ENCODE results near the gene PPP1R9B. TPM values are rescaled to one million over a fixed set of nuclear protein-coding genes. Genes with fewer than 3 reads are reported as not detected.

The PPP1R9B gene
- total RNA-seq, 1 experiment from 2014 or later: 112 TPM

DNA sequence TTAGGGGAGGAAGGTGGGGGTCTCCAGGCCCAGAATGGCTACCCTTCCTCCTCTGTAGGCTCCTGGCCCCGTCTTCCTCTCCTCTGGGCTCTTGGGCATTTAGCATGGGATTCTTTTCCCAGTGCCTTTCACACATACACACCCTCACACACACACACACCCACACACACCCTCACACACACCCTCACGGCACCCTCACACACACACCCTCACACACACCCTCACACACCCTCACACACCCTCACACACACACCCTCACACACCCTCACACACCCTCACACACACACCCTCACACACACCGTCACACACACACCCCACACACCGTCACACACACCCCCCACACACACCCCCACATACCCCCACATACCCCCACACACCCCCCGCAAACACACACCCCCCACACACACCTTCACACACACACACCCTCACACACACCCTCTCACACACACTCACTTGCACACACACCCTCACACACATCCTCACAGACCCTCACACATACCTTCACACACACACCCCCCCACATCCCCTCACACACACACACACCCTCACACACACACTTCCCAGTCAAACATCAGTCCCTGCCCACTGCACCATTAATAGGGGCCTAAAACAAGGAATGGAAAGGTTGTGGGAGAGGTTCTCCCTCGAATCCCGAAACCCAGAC, 16.2 kb upstream of the PPP1R9B start:
- no peak overlapping the region for H3K9ac ChIP-seq (ENCODE audit: low read length)

More for the DNA sequence above, 16.2 kb upstream of the PPP1R9B start:
- Histone ChIP-seq H3K9me2 (ENCODE audit: insufficient read depth) (no peaks in the 10 kb centered on the region), H2AFZ (ENCODE audit: low read depth, low read length, poor library complexity, severe bottlenecking) (no peak overlapping the region), H3K27ac (ENCODE audit: low read depth, low read length) (no peak overlapping the region), H4K20me1 (ENCODE audit: insufficient read depth) (no peaks in the 10 kb centered on the region), H3K4me2 (ENCODE audit: low read length) (0 out of 2 replicates have a peak overlapping the region, but pooled peaks have one; percentile 4), H3K27me3 (ENCODE audit: insufficient read depth, low read length) (no peaks in the 10 kb centered on the region), H3K4me3 (replicated peaks in 1 of 2; ENCODE audit: low read depth in 1 of 2, low read length in 2 of 2) (no peak overlapping the region), H3K4me1 (ENCODE audit: control insufficient read depth in 1 of 2, insufficient read depth in 2 of 2, low read length in 2 of 2) (peaks cover 16 to 51% of the 10 kb centered on the region in 2 experiments), H3K9me3 (ENCODE audit: control insufficient read depth in 1 of 2, insufficient read depth in 1 of 2, low read depth in 1 of 2, low read length in 2 of 2) (no peaks in the 10 kb centered on the region), H3K36me3 (ENCODE audit: control insufficient read depth in 1 of 2, insufficient read depth in 2 of 2, low read length in 2 of 2) (no peaks in the 10 kb centered on the region), H3K79me2 (ENCODE audit: insufficient read depth, low read length) (no peaks in the 10 kb centered on the region)
- DNase-seq (ENCODE audit: low read depth, low spot score) (no peak), ATAC-seq (no peak)
- intact Hi-C loops (cut with micrococcal nuclease): no loop called here
- CTCF ChIA-PET: interaction anchor here (1.5 to 2.5 kb wide), 5 partner anchors 10 to 72 kb away, joined by 4 to 9 read pairs (median 6); partner anchors contain the start of gene PDK2
- POLR2A ChIA-PET: interaction anchor here (1.1 kb wide), 1 partner anchor 15 kb away, joined by 9 read pairs; no protein-coding TSS in a partner anchor
- no TSS peak for BruUV-seq (replicated peaks)
- RAD21 ChIA-PET (ENCODE audit: low non-redundant PET in 1 of 2, low total read pairs in 2 of 2, uncharacterized antibody in 2 of 2, unreplicated experiment in 2 of 2): no interaction called here
- TF ChIP-seq, protein P1, sequence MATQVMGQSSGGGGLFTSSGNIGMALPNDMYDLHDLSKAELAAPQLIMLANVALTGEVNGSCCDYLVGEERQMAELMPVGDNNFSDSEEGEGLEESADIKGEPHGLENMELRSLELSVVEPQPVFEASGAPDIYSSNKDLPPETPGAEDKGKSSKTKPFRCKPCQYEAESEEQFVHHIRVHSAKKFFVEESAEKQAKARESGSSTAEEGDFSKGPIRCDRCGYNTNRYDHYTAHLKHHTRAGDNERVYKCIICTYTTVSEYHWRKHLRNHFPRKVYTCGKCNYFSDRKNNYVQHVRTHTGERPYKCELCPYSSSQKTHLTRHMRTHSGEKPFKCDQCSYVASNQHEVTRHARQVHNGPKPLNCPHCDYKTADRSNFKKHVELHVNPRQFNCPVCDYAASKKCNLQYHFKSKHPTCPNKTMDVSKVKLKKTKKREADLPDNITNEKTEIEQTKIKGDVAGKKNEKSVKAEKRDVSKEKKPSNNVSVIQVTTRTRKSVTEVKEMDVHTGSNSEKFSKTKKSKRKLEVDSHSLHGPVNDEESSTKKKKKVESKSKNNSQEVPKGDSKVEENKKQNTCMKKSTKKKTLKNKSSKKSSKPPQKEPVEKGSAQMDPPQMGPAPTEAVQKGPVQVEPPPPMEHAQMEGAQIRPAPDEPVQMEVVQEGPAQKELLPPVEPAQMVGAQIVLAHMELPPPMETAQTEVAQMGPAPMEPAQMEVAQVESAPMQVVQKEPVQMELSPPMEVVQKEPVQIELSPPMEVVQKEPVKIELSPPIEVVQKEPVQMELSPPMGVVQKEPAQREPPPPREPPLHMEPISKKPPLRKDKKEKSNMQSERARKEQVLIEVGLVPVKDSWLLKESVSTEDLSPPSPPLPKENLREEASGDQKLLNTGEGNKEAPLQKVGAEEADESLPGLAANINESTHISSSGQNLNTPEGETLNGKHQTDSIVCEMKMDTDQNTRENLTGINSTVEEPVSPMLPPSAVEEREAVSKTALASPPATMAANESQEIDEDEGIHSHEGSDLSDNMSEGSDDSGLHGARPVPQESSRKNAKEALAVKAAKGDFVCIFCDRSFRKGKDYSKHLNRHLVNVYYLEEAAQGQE (IDR thresholded peaks at IDR 0.05; ENCODE audit: low read depth): no peak
- TF ChIP-seq POLR2AphosphoS5 (IDR thresholded peaks at IDR 0.05; ENCODE audit: low read depth, low read length): no peak
- no peak for TF ChIP-seq EZH2 (IDR thresholded peaks at IDR 0.05)
- TF ChIP-seq ZNF274 (IDR thresholded peaks at IDR 0.05; ENCODE audit: low read depth, low read length): no peak
- TF ChIP-seq SIN3A (IDR thresholded peaks at IDR 0.05; ENCODE audit: low read depth): no peak
- TF ChIP-seq RAD21 (IDR thresholded peaks at IDR 0.05; ENCODE audit: low read depth): no peak
- TF ChIP-seq FOSL1 (IDR thresholded peaks at IDR 0.05; ENCODE audit: low read depth): no peak
- no peak for TF ChIP-seq POLR2A (IDR thresholded peaks at IDR 0.05; ENCODE audit: borderline replicate concordance, extremely low read depth, insufficient read depth, insufficient read length)
- TF ChIP-seq, protein P2, sequence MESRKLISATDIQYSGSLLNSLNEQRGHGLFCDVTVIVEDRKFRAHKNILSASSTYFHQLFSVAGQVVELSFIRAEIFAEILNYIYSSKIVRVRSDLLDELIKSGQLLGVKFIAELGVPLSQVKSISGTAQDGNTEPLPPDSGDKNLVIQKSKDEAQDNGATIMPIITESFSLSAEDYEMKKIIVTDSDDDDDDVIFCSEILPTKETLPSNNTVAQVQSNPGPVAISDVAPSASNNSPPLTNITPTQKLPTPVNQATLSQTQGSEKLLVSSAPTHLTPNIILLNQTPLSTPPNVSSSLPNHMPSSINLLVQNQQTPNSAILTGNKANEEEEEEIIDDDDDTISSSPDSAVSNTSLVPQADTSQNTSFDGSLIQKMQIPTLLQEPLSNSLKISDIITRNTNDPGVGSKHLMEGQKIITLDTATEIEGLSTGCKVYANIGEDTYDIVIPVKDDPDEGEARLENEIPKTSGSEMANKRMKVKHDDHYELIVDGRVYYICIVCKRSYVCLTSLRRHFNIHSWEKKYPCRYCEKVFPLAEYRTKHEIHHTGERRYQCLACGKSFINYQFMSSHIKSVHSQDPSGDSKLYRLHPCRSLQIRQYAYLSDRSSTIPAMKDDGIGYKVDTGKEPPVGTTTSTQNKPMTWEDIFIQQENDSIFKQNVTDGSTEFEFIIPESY (IDR thresholded peaks at IDR 0.05; ENCODE audit: extremely low read depth, insufficient replicate concordance, low read length): no peak

Data from HCT116 (cell line).